GM12872 (cell line): ENCODE measurements around the gene MAGEA8.
"Not testable (repeated sequence)": the region's sequence is repeated elsewhere in the genome, so short reads cannot be mapped to it uniquely, and the experiment has no call there.

ENCODE experiments used
- CTCF ChIP-seq: IDR thresholded peaks from 3 replicates; pipeline ENCODE4 v1.5.1; 2011; ENCODE audit warnings: low read depth, mild to moderate bottlenecking, low read length, moderate library complexity; ENCODE audit not compliant: insufficient read depth

MAGEA8 gene

GRCh38 chrX:149908308-149908707 is 27.3 kb downstream of the MAGEA8 start:
- no peak for TF ChIP-seq CTCF

GRCh38 chrX:149908727-149909126 is 27.7 kb downstream of the MAGEA8 start:
- no peak for TF ChIP-seq CTCF

- TF ChIP-seq CTCF = no peak
Measured at GRCh38 chrX:149909324-149910177, 28.6 kb downstream of the MAGEA8 start.

GRCh38 chrX:149910178-149910695 is 29.3 kb downstream of the MAGEA8 start:
- TF ChIP-seq CTCF = no peak

- TF ChIP-seq CTCF = no peak
Measured at GRCh38 chrX:149916745-149917392, 35.9 kb downstream of the MAGEA8 start.

- not testable (repeated sequence) for TF ChIP-seq CTCF
Measured at GRCh38 chrX:149929400-149929799, 48.4 kb downstream of the MAGEA8 start, which contains the start of gene HSFX4. TSS of gene HSFX4 (plus strand) at chrX:149929573. CDS start at chrX:149929645, 72 bp downstream.
